ENCODE measurements around the gene NUP85.
A peak's percentile ranks its signal among the peaks of the same experiment; 100 is the strongest.
"Not testable (repeated sequence)": the region's sequence is repeated elsewhere in the genome, so short reads cannot be mapped to it uniquely, and the experiment has no call there.

Gene NUP85

GRCh38 chr17:75257228-75257627, 51.7 kb downstream of the NUP85 start:
- not testable (repeated sequence) for H3K4me1 ChIP-seq (ENCODE audit: control insufficient read depth in 2 of 2, insufficient read depth in 1 of 2, low read depth in 1 of 2, low read length in 2 of 2); H3K23ac ChIP-seq (ENCODE audit: low read depth, low read length, poor library complexity); H4K91ac ChIP-seq (ENCODE audit: low read depth, low read length, poor library complexity); H2AK5ac ChIP-seq (ENCODE audit: low read depth, low read length); H3K4me3 ChIP-seq (ENCODE audit: low read length in 2 of 2); H3K9me3 ChIP-seq (replicated peaks in 1 of 2; ENCODE audit: control insufficient read depth in 2 of 2, insufficient read depth in 1 of 2, low read depth in 1 of 2, low read length in 2 of 2); H2BK12ac ChIP-seq (ENCODE audit: low read length); H2BK15ac ChIP-seq (ENCODE audit: low read length); H3K27ac ChIP-seq (replicated peaks; ENCODE audit: low read length); H4K8ac ChIP-seq (ENCODE audit: low read depth, low read length); H3K14ac ChIP-seq (ENCODE audit: low read length); H2AFZ ChIP-seq (ENCODE audit: low read length); DNase-seq (ENCODE audit: low spot score); H3K18ac ChIP-seq (ENCODE audit: low read length); H2BK5ac ChIP-seq (ENCODE audit: low read length); H3K4ac ChIP-seq (ENCODE audit: low read length); H3K9ac ChIP-seq (ENCODE audit: low read depth, low read length, poor library complexity); H3K36me3 ChIP-seq (replicated peaks in 1 of 2; ENCODE audit: control insufficient read depth in 2 of 2, insufficient read depth in 2 of 2, low read length in 2 of 2); H3K27me3 ChIP-seq (ENCODE audit: control insufficient read depth in 3 of 3, insufficient read depth in 3 of 3, low read depth in 1 of 3, low read length in 3 of 3); H3K4me2 ChIP-seq (ENCODE audit: insufficient read depth, low read length, poor library complexity, severe bottlenecking); H2BK120ac ChIP-seq (ENCODE audit: low read depth, low read length)
- WGBS, 2 donors (ENCODE audit: extremely low coverage in 2 of 2, insufficient read length in 2 of 2, insufficient replicate concordance in 1 of 2): no CpG with 5 or more reads among the region's 2 CpGs
- peaks cover 16% of the 10 kb centered on the region for H3K79me1 ChIP-seq (ENCODE audit: low read depth, low read length)

GRCh38 chr17:75260641-75261335, 55.3 kb downstream of the NUP85 start:
- no peaks in the 10 kb centered on the region for H3K27me3 ChIP-seq (ENCODE audit: control insufficient read depth in 3 of 3, insufficient read depth in 3 of 3, low read depth in 1 of 3, low read length in 3 of 3)
- H3K4me1 ChIP-seq (ENCODE audit: control insufficient read depth in 2 of 2, insufficient read depth in 1 of 2, low read depth in 1 of 2, low read length in 2 of 2): peaks cover 7 to 12% of the 10 kb centered on the region in 2 donors
- H3K18ac ChIP-seq (ENCODE audit: low read length): peak overlapping the region; percentile 97
- no peaks in the 10 kb centered on the region for H3K9me3 ChIP-seq (replicated peaks in 1 of 2; ENCODE audit: control insufficient read depth in 2 of 2, insufficient read depth in 1 of 2, low read depth in 1 of 2, low read length in 2 of 2)
- peak overlapping the region; percentile 96 for H3K4me2 ChIP-seq (ENCODE audit: insufficient read depth, low read length, poor library complexity, severe bottlenecking)
- H2BK12ac ChIP-seq (ENCODE audit: low read length): no peak overlapping the region
- peak overlapping the region; percentile 98 for H3K23ac ChIP-seq (ENCODE audit: low read depth, low read length, poor library complexity)
- peak overlapping the region; percentile 64 for H2AK5ac ChIP-seq (ENCODE audit: low read depth, low read length)
- H2BK5ac ChIP-seq (ENCODE audit: low read length): peak overlapping the region; percentile 95
- peak overlapping the region; percentile 68 for H2BK120ac ChIP-seq (ENCODE audit: low read depth, low read length)
- no peak overlapping the region for H3K27ac ChIP-seq (replicated peaks; ENCODE audit: low read length)
- WGBS, 2 donors (ENCODE audit: extremely low coverage in 2 of 2, insufficient read length in 2 of 2, insufficient replicate concordance in 1 of 2): no CpG with 5 or more reads among the region's 31 CpGs
- H3K4ac ChIP-seq (ENCODE audit: low read length): peak overlapping the region; percentile 85
- no peak overlapping the region for H4K91ac ChIP-seq (ENCODE audit: low read depth, low read length, poor library complexity)
- peak overlapping the region; percentile 95 to 97 for H3K4me3 ChIP-seq (ENCODE audit: low read length in 2 of 2)
- peaks cover 18% of the 10 kb centered on the region for H3K79me1 ChIP-seq (ENCODE audit: low read depth, low read length)
- H3K9ac ChIP-seq (ENCODE audit: low read depth, low read length, poor library complexity): peak overlapping the region; percentile 100
- peak overlapping the region; percentile 94 for H2AFZ ChIP-seq (ENCODE audit: low read length)
- no peak for DNase-seq (ENCODE audit: low spot score)
- H4K8ac ChIP-seq (ENCODE audit: low read depth, low read length): peak overlapping the region; percentile 97
- H2BK15ac ChIP-seq (ENCODE audit: low read length): peak overlapping the region; percentile 40
- peaks cover 16 to 33% of the 10 kb centered on the region in 2 donors for H3K36me3 ChIP-seq (replicated peaks in 1 of 2; ENCODE audit: control insufficient read depth in 2 of 2, insufficient read depth in 2 of 2, low read length in 2 of 2)
- peak overlapping the region; percentile 63 for H3K14ac ChIP-seq (ENCODE audit: low read length)

- Histone ChIP-seq H3K4ac (ENCODE audit: low read length) (peak within 1 kb of the TSS; percentile 85), H2BK120ac (ENCODE audit: low read depth, low read length) (peak within 1 kb of the TSS; percentile 68), H3K4me2 (ENCODE audit: insufficient read depth, low read length, poor library complexity, severe bottlenecking) (peak within 1 kb of the TSS; percentile 96), H2AK5ac (ENCODE audit: low read depth, low read length) (peak within 1 kb of the TSS; percentile 64), H3K79me1 (ENCODE audit: low read depth, low read length) (peaks cover 18% of the 10 kb centered on the region), H2BK5ac (ENCODE audit: low read length) (peak within 1 kb of the TSS; percentile 95), H3K18ac (ENCODE audit: low read length) (peak within 1 kb of the TSS; percentile 97), H4K8ac (ENCODE audit: low read depth, low read length) (peak within 1 kb of the TSS; percentile 97), H4K91ac (ENCODE audit: low read depth, low read length, poor library complexity) (no peak within 1 kb of the TSS), H2BK12ac (ENCODE audit: low read length) (no peak within 1 kb of the TSS), H3K27me3 (ENCODE audit: control insufficient read depth in 3 of 3, insufficient read depth in 3 of 3, low read depth in 1 of 3, low read length in 3 of 3) (no peaks in the 10 kb centered on the region), H3K4me1 (ENCODE audit: control insufficient read depth in 2 of 2, insufficient read depth in 1 of 2, low read depth in 1 of 2, low read length in 2 of 2) (peaks cover 7 to 12% of the 10 kb centered on the region in 2 donors), H3K4me3 (ENCODE audit: low read length in 2 of 2) (peak within 1 kb of the TSS; percentile 95 to 97), H3K27ac (replicated peaks; ENCODE audit: low read length) (peak within 1 kb of the TSS; percentile 66), H3K14ac (ENCODE audit: low read length) (peak within 1 kb of the TSS; percentile 63), H3K9me3 (replicated peaks in 1 of 2; ENCODE audit: control insufficient read depth in 2 of 2, insufficient read depth in 1 of 2, low read depth in 1 of 2, low read length in 2 of 2) (no peaks in the 10 kb centered on the region), H2AFZ (ENCODE audit: low read length) (peak within 1 kb of the TSS; percentile 94), H3K23ac (ENCODE audit: low read depth, low read length, poor library complexity) (peak within 1 kb of the TSS; percentile 98), H3K36me3 (replicated peaks in 1 of 2; ENCODE audit: control insufficient read depth in 2 of 2, insufficient read depth in 2 of 2, low read length in 2 of 2) (peaks cover 21 to 40% of the 10 kb centered on the region in 2 donors), H3K9ac (ENCODE audit: low read depth, low read length, poor library complexity) (peak within 1 kb of the TSS; percentile 100), H2BK15ac (ENCODE audit: low read length) (peak within 1 kb of the TSS; percentile 40)
- no CpG with 5 or more reads among the region's 69 CpGs for WGBS, 2 donors (ENCODE audit: extremely low coverage in 2 of 2, insufficient read length in 2 of 2, insufficient replicate concordance in 1 of 2)
- DNase-seq (ENCODE audit: low spot score): peak; percentile 96
These were observed 56.0 kb downstream of the NUP85 start, which contains the start of the genes GGA3 and MRPS7 for GRCh38 chr17:75261336-75262111. GGA3 (minus strand) TSS chr17:75261606; CDS start chr17:75261587, 19 bp downstream. MRPS7 (plus strand) TSS chr17:75261879; CDS start chr17:75261901, 22 bp downstream.

Measured in neuronal stem cell (in vitro differentiated cells).